HL-60 (cell line): ENCODE data around the gene PTGR3.

Source experiments
- GABPA ChIP-seq: IDR thresholded peaks from 2 replicates; pipeline ENCODE4 v1.6.1; 2012; ENCODE audit warnings: low read depth
- POLR2AphosphoS5 ChIP-seq: IDR thresholded peaks from 2 replicates; pipeline ENCODE4 v1.6.1; 2012; ENCODE audit warnings: low read depth
- SPI1 ChIP-seq: IDR thresholded peaks from 2 replicates; pipeline ENCODE4 v1.6.1; 2012; ENCODE audit warnings: low read depth, mild to moderate bottlenecking, borderline replicate concordance
- TF ChIP-seq, protein P1 (sequence below): IDR thresholded peaks from one replicate; pipeline ENCODE4 v1.5.1; 2011; ENCODE audit warnings: low read length, control low read depth, inconsistent platforms; ENCODE audit not compliant: insufficient read depth
- TF ChIP-seq, protein P2 (sequence below): IDR thresholded peaks from 2 replicates; pipeline ENCODE4 v1.6.1; 2012; ENCODE audit warnings: low read depth; ENCODE audit not compliant: insufficient replicate concordance

DNA sequence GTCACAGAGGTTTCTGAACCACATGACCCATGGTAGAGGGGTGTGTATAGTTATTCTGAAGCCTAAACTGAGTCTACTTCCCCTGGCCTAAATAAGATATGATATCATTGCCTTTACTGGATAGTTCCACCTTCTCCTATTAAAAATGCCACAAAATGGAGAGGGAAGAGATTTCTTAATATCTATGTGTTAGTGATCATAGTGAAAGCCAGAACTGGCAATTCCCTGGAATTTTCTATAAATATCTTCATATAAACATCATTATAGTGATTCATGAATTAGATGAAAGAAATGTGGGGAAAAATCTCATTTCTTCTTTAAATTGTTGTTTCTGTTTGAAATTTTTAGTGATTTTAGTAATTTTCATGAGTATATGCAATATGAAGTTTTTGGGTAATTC lies 47.4 kb upstream of the PTGR3 start:
- TF ChIP-seq, protein P1, sequence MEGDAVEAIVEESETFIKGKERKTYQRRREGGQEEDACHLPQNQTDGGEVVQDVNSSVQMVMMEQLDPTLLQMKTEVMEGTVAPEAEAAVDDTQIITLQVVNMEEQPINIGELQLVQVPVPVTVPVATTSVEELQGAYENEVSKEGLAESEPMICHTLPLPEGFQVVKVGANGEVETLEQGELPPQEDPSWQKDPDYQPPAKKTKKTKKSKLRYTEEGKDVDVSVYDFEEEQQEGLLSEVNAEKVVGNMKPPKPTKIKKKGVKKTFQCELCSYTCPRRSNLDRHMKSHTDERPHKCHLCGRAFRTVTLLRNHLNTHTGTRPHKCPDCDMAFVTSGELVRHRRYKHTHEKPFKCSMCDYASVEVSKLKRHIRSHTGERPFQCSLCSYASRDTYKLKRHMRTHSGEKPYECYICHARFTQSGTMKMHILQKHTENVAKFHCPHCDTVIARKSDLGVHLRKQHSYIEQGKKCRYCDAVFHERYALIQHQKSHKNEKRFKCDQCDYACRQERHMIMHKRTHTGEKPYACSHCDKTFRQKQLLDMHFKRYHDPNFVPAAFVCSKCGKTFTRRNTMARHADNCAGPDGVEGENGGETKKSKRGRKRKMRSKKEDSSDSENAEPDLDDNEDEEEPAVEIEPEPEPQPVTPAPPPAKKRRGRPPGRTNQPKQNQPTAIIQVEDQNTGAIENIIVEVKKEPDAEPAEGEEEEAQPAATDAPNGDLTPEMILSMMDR, result no peak
- TF ChIP-seq POLR2AphosphoS5 (no peak), GABPA (no peak), SPI1 (no peak)
- TF ChIP-seq, protein P2, sequence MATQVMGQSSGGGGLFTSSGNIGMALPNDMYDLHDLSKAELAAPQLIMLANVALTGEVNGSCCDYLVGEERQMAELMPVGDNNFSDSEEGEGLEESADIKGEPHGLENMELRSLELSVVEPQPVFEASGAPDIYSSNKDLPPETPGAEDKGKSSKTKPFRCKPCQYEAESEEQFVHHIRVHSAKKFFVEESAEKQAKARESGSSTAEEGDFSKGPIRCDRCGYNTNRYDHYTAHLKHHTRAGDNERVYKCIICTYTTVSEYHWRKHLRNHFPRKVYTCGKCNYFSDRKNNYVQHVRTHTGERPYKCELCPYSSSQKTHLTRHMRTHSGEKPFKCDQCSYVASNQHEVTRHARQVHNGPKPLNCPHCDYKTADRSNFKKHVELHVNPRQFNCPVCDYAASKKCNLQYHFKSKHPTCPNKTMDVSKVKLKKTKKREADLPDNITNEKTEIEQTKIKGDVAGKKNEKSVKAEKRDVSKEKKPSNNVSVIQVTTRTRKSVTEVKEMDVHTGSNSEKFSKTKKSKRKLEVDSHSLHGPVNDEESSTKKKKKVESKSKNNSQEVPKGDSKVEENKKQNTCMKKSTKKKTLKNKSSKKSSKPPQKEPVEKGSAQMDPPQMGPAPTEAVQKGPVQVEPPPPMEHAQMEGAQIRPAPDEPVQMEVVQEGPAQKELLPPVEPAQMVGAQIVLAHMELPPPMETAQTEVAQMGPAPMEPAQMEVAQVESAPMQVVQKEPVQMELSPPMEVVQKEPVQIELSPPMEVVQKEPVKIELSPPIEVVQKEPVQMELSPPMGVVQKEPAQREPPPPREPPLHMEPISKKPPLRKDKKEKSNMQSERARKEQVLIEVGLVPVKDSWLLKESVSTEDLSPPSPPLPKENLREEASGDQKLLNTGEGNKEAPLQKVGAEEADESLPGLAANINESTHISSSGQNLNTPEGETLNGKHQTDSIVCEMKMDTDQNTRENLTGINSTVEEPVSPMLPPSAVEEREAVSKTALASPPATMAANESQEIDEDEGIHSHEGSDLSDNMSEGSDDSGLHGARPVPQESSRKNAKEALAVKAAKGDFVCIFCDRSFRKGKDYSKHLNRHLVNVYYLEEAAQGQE, result no peak
